ENCODE data around the gene SNX15. TPM values are rescaled to one million over a fixed set of nuclear protein-coding genes. Genes with fewer than 3 reads are reported as not detected.

SNX15 gene
- total RNA-seq, 2 donors from 2014 or later = 37.7 to 53.8 TPM

DNA sequence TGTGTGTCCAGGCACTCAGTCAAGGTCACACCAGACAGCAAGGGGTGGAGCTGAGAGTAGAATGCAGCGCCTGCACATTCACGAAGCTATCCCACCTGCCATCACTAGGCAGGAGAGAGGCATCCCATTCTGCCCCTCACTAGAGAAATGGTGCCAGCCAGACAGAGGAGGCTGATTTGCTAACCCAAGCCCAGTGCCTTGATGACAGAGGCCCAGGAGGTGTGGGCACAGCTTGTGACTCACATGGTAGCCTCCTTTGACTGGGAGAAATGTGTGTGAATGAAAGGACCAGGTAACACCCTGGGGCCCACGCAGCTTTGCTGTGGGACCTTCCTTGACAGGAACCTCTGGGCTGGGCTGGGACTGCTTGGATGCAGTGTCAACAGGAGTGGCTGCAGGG is 36.3 kb downstream of the SNX15 start:
- H3K27ac ChIP-seq = no peak overlapping the region
- intact Hi-C loops (cut with DNase I) = no loop called here
- H3K9ac ChIP-seq (ENCODE audit: low read depth in 2 of 2, low read length in 2 of 2) = no peak overlapping the region
- H3K4me3 ChIP-seq = no peak overlapping the region
- H3K27me3 ChIP-seq = no peaks in the 10 kb centered on the region
- no peaks in the 10 kb centered on the region for H3K4me1 ChIP-seq
- DNase-seq = no peak
- H3K36me3 ChIP-seq = no peaks in the 10 kb centered on the region
- TF ChIP-seq, protein P1, sequence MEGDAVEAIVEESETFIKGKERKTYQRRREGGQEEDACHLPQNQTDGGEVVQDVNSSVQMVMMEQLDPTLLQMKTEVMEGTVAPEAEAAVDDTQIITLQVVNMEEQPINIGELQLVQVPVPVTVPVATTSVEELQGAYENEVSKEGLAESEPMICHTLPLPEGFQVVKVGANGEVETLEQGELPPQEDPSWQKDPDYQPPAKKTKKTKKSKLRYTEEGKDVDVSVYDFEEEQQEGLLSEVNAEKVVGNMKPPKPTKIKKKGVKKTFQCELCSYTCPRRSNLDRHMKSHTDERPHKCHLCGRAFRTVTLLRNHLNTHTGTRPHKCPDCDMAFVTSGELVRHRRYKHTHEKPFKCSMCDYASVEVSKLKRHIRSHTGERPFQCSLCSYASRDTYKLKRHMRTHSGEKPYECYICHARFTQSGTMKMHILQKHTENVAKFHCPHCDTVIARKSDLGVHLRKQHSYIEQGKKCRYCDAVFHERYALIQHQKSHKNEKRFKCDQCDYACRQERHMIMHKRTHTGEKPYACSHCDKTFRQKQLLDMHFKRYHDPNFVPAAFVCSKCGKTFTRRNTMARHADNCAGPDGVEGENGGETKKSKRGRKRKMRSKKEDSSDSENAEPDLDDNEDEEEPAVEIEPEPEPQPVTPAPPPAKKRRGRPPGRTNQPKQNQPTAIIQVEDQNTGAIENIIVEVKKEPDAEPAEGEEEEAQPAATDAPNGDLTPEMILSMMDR (IDR thresholded peaks at IDR 0.05) = no peak
- H3K9me3 ChIP-seq = no peaks in the 10 kb centered on the region

DNA sequence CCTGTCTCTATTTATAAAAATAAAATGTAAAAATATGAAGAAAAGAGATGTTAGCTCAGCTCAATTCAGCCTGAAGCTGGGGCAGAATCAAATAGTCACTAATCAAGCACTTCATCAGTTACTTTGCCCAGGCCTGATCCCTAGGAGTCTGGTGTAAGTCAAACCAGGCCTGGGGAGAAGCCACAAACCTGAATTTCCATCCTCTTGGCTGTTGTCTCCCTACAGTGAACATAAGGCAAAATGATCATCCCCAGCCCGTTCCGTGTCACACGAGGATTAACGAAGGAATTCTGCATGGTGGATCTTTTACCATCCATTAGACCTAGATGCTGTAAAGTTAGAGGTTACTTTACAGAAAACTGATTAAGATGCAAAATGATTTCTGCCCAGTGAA is 37.6 kb downstream of the SNX15 start:
- Histone ChIP-seq H3K36me3 (no peaks in the 10 kb centered on the region), H3K4me3 (no peak overlapping the region), H3K9ac (ENCODE audit: low read depth in 2 of 2, low read length in 2 of 2) (no peak overlapping the region), H3K27me3 (no peaks in the 10 kb centered on the region), H3K9me3 (no peaks in the 10 kb centered on the region), H3K27ac (no peak overlapping the region), H3K4me1 (no peaks in the 10 kb centered on the region)
- DNase-seq = no peak
- intact Hi-C loops (cut with DNase I) = no loop called here
- TF ChIP-seq, protein P1 (IDR thresholded peaks at IDR 0.05) = no peak

DNA sequence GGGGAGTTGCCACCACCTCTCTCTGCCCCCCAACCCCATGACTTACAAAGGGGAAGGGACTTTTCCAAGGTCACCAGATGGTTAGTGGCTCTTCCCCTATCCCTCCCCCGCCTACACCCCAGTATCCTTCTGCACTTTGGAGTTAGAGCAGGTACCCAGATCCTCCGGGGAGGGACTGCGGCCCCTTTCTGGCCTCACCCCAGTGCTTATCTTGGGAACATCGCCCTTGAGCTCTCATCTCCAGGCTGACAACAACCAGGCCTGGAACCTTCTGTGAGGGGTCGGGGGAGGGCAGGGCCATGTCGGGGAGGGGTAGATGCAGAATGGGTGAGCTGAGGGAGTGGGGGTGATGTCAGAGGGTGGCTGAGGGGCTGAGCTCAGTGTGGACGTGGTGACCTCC is 38.6 kb downstream of the SNX15 start:
- intact Hi-C loops (cut with DNase I) = no loop called here
- Histone ChIP-seq H3K27ac (no peak overlapping the region), H3K9me3 (no peaks in the 10 kb centered on the region), H3K36me3 (no peaks in the 10 kb centered on the region), H3K9ac (ENCODE audit: low read depth in 2 of 2, low read length in 2 of 2) (no peak overlapping the region), H3K4me3 (no peak overlapping the region), H3K27me3 (no peaks in the 10 kb centered on the region), H3K4me1 (no peaks in the 10 kb centered on the region)
- DNase-seq = no peak
- TF ChIP-seq, protein P1 (IDR thresholded peaks at IDR 0.05) = no peak

DNA sequence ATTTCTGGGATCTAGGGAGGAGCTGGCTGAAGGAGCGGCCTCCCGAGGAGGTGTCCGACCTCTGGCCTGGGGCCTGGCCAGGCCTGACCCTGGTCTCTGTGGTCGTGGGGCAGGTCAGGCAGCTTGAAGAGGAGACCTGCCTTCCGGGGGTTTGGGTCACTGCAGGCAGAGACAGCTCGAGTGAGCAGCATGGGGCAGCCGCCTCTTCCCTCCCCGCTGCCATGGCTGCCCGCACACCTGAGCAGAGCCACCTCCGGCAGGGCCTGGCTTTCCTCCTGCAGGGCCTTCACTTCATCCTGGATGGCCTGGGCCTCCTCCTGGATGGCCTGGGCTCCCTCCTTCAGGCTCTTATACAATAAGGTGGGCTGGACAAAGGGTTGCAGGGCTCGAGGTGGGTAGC is 39.1 kb downstream of the SNX15 start:
- Histone ChIP-seq H3K4me1 (no peaks in the 10 kb centered on the region), H3K9me3 (no peaks in the 10 kb centered on the region), H3K27ac (no peak overlapping the region), H3K4me3 (no peak overlapping the region), H3K9ac (ENCODE audit: low read depth in 2 of 2, low read length in 2 of 2) (no peak overlapping the region), H3K27me3 (no peaks in the 10 kb centered on the region), H3K36me3 (no peaks in the 10 kb centered on the region)
- intact Hi-C loops (cut with DNase I) = no loop called here
- TF ChIP-seq, protein P1 (IDR thresholded peaks at IDR 0.05) = no peak
- no peak for DNase-seq

DNA sequence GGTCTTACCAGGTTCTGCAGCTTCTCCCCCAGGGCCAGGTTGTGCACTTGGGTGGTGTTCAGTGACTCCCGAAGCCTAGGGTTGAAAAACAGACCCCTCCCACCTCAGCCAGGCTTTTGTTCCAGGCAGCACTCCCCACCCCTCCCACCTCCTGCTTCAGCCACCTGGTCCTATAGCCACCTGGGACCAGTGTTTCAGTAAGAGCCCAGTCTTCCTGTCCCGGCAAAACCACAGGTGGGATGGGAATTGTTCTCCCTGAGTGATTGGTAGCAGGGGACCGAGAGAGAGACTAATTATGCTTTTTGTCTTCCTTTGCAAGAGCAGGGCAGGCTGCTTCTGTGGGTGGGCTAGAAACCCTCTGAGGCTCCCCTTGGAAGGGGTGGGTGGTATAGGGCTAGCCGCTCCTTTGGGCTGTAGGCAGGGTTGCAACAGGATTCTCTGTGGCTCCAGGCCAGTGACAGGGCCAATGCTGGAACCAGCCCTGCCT is 39.6 kb downstream of the SNX15 start:
- H3K4me3 ChIP-seq = no peak overlapping the region
- no peak overlapping the region for H3K9ac ChIP-seq (ENCODE audit: low read depth in 2 of 2, low read length in 2 of 2)
- no peaks in the 10 kb centered on the region for H3K27me3 ChIP-seq
- H3K4me1 ChIP-seq = no peaks in the 10 kb centered on the region
- intact Hi-C loops (cut with DNase I) = no loop called here
- no peak overlapping the region for H3K27ac ChIP-seq
- no peaks in the 10 kb centered on the region for H3K36me3 ChIP-seq
- no peaks in the 10 kb centered on the region for H3K9me3 ChIP-seq
- TF ChIP-seq, protein P1 (IDR thresholded peaks at IDR 0.05) = no peak
- no peak for DNase-seq

DNA sequence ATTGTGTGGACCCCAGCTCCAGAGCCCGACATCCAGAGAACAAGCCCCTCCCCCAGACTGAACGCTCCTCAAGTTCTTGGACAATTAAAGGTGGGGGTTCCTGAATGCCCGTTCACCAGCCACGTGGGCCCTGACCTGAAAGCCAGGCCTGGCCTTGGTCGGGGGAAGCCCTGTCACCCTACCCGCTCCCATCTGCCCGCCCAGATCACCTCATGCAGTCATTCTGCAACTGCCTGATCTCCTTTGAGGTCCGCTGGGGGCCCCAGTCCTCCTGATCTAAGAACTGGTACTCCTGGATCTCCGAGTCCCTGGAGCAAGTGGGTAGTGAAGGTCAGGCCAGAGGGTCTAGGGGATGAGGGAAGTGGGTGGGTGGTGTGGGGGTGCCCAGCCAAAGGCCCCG is 40.2 kb downstream of the SNX15 start:
- Histone ChIP-seq H3K9me3 (no peaks in the 10 kb centered on the region), H3K27ac (no peak overlapping the region), H3K27me3 (no peaks in the 10 kb centered on the region), H3K9ac (ENCODE audit: low read depth in 2 of 2, low read length in 2 of 2) (no peak overlapping the region), H3K36me3 (no peaks in the 10 kb centered on the region), H3K4me1 (no peaks in the 10 kb centered on the region), H3K4me3 (no peak overlapping the region)
- no peak for DNase-seq
- TF ChIP-seq, protein P1 (IDR thresholded peaks at IDR 0.05) = no peak
- intact Hi-C loops (cut with DNase I) = no loop called here
